Caco-2 (cell line): Measurements from ENCODE around the gene CSTA. TPM values are rescaled to one million over a fixed set of nuclear protein-coding genes. Genes with fewer than 3 reads are reported as not detected.

Experiments used
- BruUV-seq: library from RNA; stranded (reverse); fragments of 400-500 nt; replicated peaks from 2 replicates; lab custom pipeline; 2021; lab: Mats Ljungman, UMichigan
- CTCF ChIA-PET: fragments of 300-600 bp; sonication (Branson Sonifier 250); formaldehyde crosslinking; loops from one replicate; lab custom pipeline; 2022; ENCODE audit warnings: antibody characterized with exemption; lab: Charles Lee
- POLR2A ChIA-PET: fragments of 300-600 bp; sonication (Branson Sonifier 250); formaldehyde crosslinking; loops from one replicate; lab custom pipeline; 2022; ENCODE audit warnings: antibody characterized with exemption; lab: Charles Lee
- DNase-seq, 2 experiments: peaks; one replicate each; pipeline versions ENCODE4 v3.0.0 to v3.0.0-alpha.2; 2020 to 2022
- H3K27me3 ChIP-seq: replicated peaks from 2 replicates; pipeline ENCODE4 v1.6.0; 2011; ENCODE audit warnings: low read length; ENCODE audit not compliant: control insufficient read depth, insufficient read depth
- H3K36me3 ChIP-seq: 2 replicates; pipeline ENCODE4 v1.5.1; 2011; ENCODE audit warnings: low read length; ENCODE audit not compliant: control insufficient read depth, insufficient read depth
- H3K4me1 ChIP-seq: fragments of 250-450 bp; sonication (Bioruptor Pico); 2 replicates; pipeline ENCODE4 v1.5.1; 2020; ENCODE audit warnings: mild to moderate bottlenecking
- H3K4me3 ChIP-seq: 2 replicates; pipeline ENCODE4 v1.5.1; 2011; ENCODE audit warnings: low read depth, mild to moderate bottlenecking, control low read depth, low read length
- H3K9me3 ChIP-seq: fragments of 250-450 bp; sonication (Bioruptor Pico); 2 replicates; pipeline ENCODE4 v1.5.1; 2020; ENCODE audit warnings: mild to moderate bottlenecking, moderate library complexity
- H3K27ac Mint-ChIP-seq: one replicate; pipeline ENCODE4 v1.8.0; 2022; ENCODE audit warnings: mixed read lengths; ENCODE audit not compliant: unreplicated experiment
- H3K27me3 Mint-ChIP-seq: one replicate; pipeline ENCODE4 v1.8.0; 2022; ENCODE audit warnings: mixed read lengths; ENCODE audit not compliant: insufficient read depth, unreplicated experiment
- H3K36me3 Mint-ChIP-seq: one replicate; pipeline ENCODE4 v1.8.0; 2022; ENCODE audit warnings: mild to moderate bottlenecking, mixed read lengths; ENCODE audit not compliant: insufficient read depth, unreplicated experiment
- H3K4me1 Mint-ChIP-seq: one replicate; pipeline ENCODE4 v1.8.0; 2022; ENCODE audit warnings: low read depth, mixed read lengths; ENCODE audit not compliant: unreplicated experiment
- H3K4me3 Mint-ChIP-seq: one replicate; pipeline ENCODE4 v1.8.0; 2022; ENCODE audit warnings: mild to moderate bottlenecking, moderate library complexity, mixed read lengths; ENCODE audit not compliant: unreplicated experiment
- H3K9me3 Mint-ChIP-seq: one replicate; pipeline ENCODE4 v1.8.0; 2022; ENCODE audit warnings: mixed read lengths; ENCODE audit not compliant: unreplicated experiment
- CTCF ChIP-seq, 2 experiments: fragments of 200-600 bp in 1 of 2; IDR thresholded peaks; 1 replicate in 1 of 2; 2 replicates in 1 of 2; pipeline versions ENCODE4 v1.5.1 to v1.8.0; 2011 to 2022; ENCODE audit warnings: antibody characterized with exemption in 1 of 2, control low read depth in 1 of 2, inconsistent platforms in 1 of 2, low read depth in 1 of 2, low read length in 1 of 2, mild to moderate bottlenecking in 1 of 2, moderate library complexity in 1 of 2; ENCODE audit not compliant: insufficient read depth in 1 of 2, severe bottlenecking in 1 of 2, unreplicated experiment in 1 of 2
- intact Hi-C: fragments of 100-400 bp; cut with micrococcal nuclease; formaldehyde crosslinking; loops from one replicate; pipeline ENCODE4 v1.10.0; 2022; ENCODE audit not compliant: unreplicated experiment
- total RNA-seq: library from RNA; stranded (reverse); gene quantifications from 2 replicates; pipeline ENCODE4 v1.2.3, GENCODE V29; 2022

Gene CSTA
- total RNA-seq, 1 experiment from 2014 or later = 1.1 TPM

GRCh38 chr3:122356402-122356801 lies 31.4 kb downstream of the CSTA start:
- intact Hi-C loops = loop anchor here (1.0 to 5.0 kb wide), 4 partner anchors 50 to 810 kb away; no protein-coding TSS in a partner anchor

GRCh38 chr3:122357828-122358702 lies 33.0 kb downstream of the CSTA start:
- Mint-ChIP-seq H3K4me3 (no peak overlapping the region), H3K27ac (no peak overlapping the region), H3K9me3 (no peaks in the 10 kb centered on the region), H3K36me3 (peaks cover 47% of the 10 kb centered on the region), H3K4me1 (peaks cover 6% of the 10 kb centered on the region), H3K27me3 (no peaks in the 10 kb centered on the region)
- intact Hi-C loops = loop anchor here (2.0 to 5.0 kb wide), 2 partner anchors 91 to 256 kb away; no protein-coding TSS in a partner anchor
- ChIA-PET CTCF (interaction anchor here (2.5 kb wide), 1 partner anchor 52 kb away, joined by 28 read pairs; no protein-coding TSS in a partner anchor), POLR2A (no interaction called here)
- Histone ChIP-seq H3K4me1 (peaks cover 15% of the 10 kb centered on the region), H3K4me3 (no peak overlapping the region), H3K27me3 (no peaks in the 10 kb centered on the region), H3K9me3 (no peaks in the 10 kb centered on the region), H3K36me3 (peaks cover 3% of the 10 kb centered on the region)
- TF ChIP-seq CTCF (IDR thresholded peaks at IDR 0.05; ENCODE audit: insufficient read depth in 1 of 2, low read depth in 1 of 2, low read length in 1 of 2, severe bottlenecking in 1 of 2, unreplicated experiment in 1 of 2) = no peak
- BruUV-seq = no TSS peak
- DNase-seq = no peak

More at GRCh38 chr3:122356402-122356801, 31.4 kb downstream of the CSTA start:
- Mint-ChIP-seq H3K4me3 (no peak overlapping the region), H3K9me3 (no peaks in the 10 kb centered on the region), H3K36me3 (peaks cover 38% of the 10 kb centered on the region), H3K27ac (no peak overlapping the region), H3K27me3 (no peaks in the 10 kb centered on the region), H3K4me1 (no peaks in the 10 kb centered on the region)
- Histone ChIP-seq H3K36me3 (peaks cover 3% of the 10 kb centered on the region), H3K27me3 (no peaks in the 10 kb centered on the region), H3K4me3 (no peak overlapping the region), H3K4me1 (0 out of 2 replicates have a peak, but pooled peaks cover under 1% of the 10 kb centered on the region), H3K9me3 (no peaks in the 10 kb centered on the region)
- ChIA-PET CTCF (interaction anchor here (2.5 kb wide), 1 partner anchor 50 kb away, joined by 28 read pairs; no protein-coding TSS in a partner anchor), POLR2A (no interaction called here)
- TF ChIP-seq CTCF (IDR thresholded peaks at IDR 0.05; ENCODE audit: insufficient read depth in 1 of 2, low read depth in 1 of 2, low read length in 1 of 2, severe bottlenecking in 1 of 2, unreplicated experiment in 1 of 2) = peak; percentile 31 to 52
- BruUV-seq = no TSS peak
- DNase-seq = peak; percentile 50 to 56

GRCh38 chr3:122358703-122359032 lies 33.6 kb downstream of the CSTA start:
- ChIA-PET CTCF (no interaction called here), POLR2A (no interaction called here)
- BruUV-seq = no TSS peak
- no peak for TF ChIP-seq CTCF (IDR thresholded peaks at IDR 0.05; ENCODE audit: insufficient read depth in 1 of 2, low read depth in 1 of 2, low read length in 1 of 2, severe bottlenecking in 1 of 2, unreplicated experiment in 1 of 2)
- Mint-ChIP-seq H3K4me3 (no peak overlapping the region), H3K27me3 (no peaks in the 10 kb centered on the region), H3K27ac (no peak overlapping the region), H3K9me3 (no peaks in the 10 kb centered on the region), H3K4me1 (peaks cover 9% of the 10 kb centered on the region), H3K36me3 (peaks cover 47% of the 10 kb centered on the region)
- Histone ChIP-seq H3K27me3 (no peaks in the 10 kb centered on the region), H3K9me3 (no peaks in the 10 kb centered on the region), H3K36me3 (peaks cover 3% of the 10 kb centered on the region), H3K4me1 (peaks cover 21% of the 10 kb centered on the region), H3K4me3 (no peak overlapping the region)
- DNase-seq = no peak
- intact Hi-C loops = loop anchor here (5.0 kb wide), 1 partner anchor 256 kb away; no protein-coding TSS in a partner anchor
